ENCODE data around the gene SMIM22.
A peak's percentile ranks its signal among the peaks of the same experiment; 100 is the strongest.

Gene SMIM22

DNA sequence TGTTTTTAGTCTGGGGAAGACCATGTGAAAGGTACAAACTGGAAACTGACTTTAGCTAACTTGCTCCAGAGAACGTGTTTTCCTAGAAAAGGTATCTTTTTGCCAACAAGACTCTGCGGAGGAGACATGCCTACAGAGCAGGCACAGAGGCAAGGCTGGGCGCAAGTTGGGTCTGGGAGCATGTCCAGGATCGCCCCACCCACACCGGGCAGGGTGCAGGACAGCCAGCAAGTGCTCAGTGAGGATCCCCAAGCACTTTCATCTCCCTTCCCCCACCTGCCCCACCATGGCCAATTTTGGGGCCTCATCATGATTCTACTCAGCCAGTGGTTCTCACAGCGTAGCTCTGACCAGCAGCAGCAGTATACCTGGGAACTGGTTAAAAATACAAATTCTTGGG is 25.5 kb downstream of the SMIM22 start:
- no peak for DNase-seq (ENCODE audit: low read depth in 2 of 2)
- no peak for TF ChIP-seq CTCF (IDR thresholded peaks at IDR 0.05; ENCODE audit: low read depth, low read length)
- H3K4me3 ChIP-seq (replicated peaks in 1 of 2; ENCODE audit: low read depth in 2 of 2, low read length in 2 of 2), result no peak overlapping the region

DNA sequence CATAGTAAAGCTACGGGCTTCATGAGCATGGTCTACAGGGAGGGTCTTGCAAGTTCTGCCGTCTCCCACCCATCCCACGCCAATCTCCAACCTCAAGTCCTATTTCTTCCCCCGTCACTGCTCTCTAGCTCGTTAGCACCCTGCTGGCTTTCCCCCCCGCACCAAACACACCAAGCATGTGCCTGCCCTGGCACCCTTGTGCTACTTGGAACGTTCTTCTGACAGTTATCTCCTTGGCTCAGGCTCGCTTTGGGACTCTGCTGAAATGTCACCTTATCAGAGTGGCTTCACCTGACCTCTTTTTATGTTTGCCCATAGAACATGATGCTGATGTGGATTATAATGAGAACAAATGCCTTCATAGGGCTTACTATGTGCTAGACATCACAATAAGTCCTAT is 30.0 kb downstream of the SMIM22 start:
- no peak overlapping the region for H3K4me3 ChIP-seq (replicated peaks in 1 of 2; ENCODE audit: low read depth in 2 of 2, low read length in 2 of 2)
- DNase-seq (ENCODE audit: low read depth in 2 of 2), result no peak
- no peak for TF ChIP-seq CTCF (IDR thresholded peaks at IDR 0.05; ENCODE audit: low read depth, low read length)

- DNase-seq (ENCODE audit: low read depth in 2 of 2), result no peak
- H3K4me3 ChIP-seq (replicated peaks in 1 of 2; ENCODE audit: low read depth in 2 of 2, low read length in 2 of 2), result no peak overlapping the region
- TF ChIP-seq CTCF (IDR thresholded peaks at IDR 0.05; ENCODE audit: low read depth, low read length), result no peak
Observed at GRCh38 chr16:4826526-4826925, 31.4 kb downstream of the SMIM22 start.

DNA sequence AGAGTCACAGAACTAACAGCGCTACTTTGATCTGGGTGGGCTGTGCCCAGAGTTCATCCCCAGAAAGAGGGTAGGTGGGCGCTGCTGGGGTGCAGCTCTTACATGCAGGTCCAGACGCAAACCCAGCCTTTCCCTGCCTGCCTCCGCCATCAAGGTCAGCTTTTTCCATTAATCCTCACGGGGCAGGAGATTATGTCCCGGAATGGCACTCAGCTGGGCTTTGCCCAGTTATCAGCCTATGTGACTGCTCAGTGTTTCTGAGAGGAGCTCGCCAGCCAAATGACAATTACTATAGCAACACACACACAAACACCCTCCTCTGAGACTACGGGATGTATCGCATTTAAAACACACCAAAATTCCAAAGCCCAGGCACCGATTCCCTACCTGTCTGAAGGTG is 31.8 kb downstream of the SMIM22 start:
- TF ChIP-seq CTCF (IDR thresholded peaks at IDR 0.05; ENCODE audit: low read depth, low read length), result no peak
- no peak for DNase-seq (ENCODE audit: low read depth in 2 of 2)
- H3K4me3 ChIP-seq (replicated peaks in 1 of 2; ENCODE audit: low read depth in 2 of 2, low read length in 2 of 2), result no peak overlapping the region

DNA sequence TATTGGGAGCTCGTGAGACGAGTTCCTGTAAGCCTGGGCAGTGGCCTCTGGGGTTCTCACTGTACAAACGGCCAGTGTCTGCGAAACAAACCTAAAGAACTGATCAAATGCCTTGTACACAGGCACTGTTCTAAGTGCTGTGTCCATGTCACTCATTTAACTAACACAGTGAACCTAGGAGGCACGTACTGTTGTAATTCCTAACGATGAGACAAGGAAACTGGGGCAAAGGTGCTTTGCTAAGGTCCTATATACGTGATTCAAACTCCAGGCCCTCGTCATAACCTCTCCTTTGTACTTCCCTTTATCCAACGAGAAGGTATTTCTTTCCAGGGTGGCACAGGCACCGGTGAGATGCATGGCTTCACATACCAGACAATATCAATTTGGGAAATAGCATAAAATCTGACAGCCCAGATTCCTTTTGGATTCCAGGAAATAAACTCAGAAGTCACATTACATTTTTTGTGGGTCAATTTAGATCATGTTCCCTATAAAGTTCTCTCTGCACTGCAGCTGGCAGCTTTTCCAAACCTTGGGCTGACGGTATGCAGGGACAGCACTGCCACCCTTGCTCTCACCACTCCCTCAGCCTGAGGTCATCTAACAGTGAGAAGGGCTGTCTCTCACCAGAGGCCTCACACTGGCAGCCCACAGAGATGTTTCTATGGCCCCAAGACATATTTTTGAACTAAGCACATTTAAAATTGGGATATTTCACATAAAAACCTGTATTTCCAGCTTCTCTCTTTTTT is 33.6 kb downstream of the SMIM22 start:
- TF ChIP-seq CTCF (IDR thresholded peaks at IDR 0.05; ENCODE audit: low read depth, low read length), result no peak
- no peak overlapping the region for H3K4me3 ChIP-seq (replicated peaks in 1 of 2; ENCODE audit: low read depth in 2 of 2, low read length in 2 of 2)
- DNase-seq (ENCODE audit: low read depth in 2 of 2), result no peak

GRCh38 chr16:4830408-4830807 is 35.2 kb downstream of the SMIM22 start:
- DNase-seq (ENCODE audit: low read depth in 2 of 2), result peak in 1 of 2 donors; percentile 35
- TF ChIP-seq CTCF (IDR thresholded peaks at IDR 0.05; ENCODE audit: low read depth, low read length), result no peak

GRCh38 chr16:4831616-4832015 is 36.4 kb downstream of the SMIM22 start:
- TF ChIP-seq CTCF (IDR thresholded peaks at IDR 0.05; ENCODE audit: low read depth, low read length), result no peak
- DNase-seq (ENCODE audit: low read depth in 2 of 2), result no peak
- no peak overlapping the region for H3K4me3 ChIP-seq (replicated peaks in 1 of 2; ENCODE audit: low read depth in 2 of 2, low read length in 2 of 2)

More at GRCh38 chr16:4830408-4830807, 35.2 kb downstream of the SMIM22 start:
- H3K4me3 ChIP-seq (replicated peaks in 1 of 2; ENCODE audit: low read depth in 2 of 2, low read length in 2 of 2), result no peak overlapping the region
